GM18870 (cell line): Measurements from ENCODE around the gene GRM1.

Experiments used
- ATAC-seq: cut with Tn5 transposase; IDR thresholded peaks from one replicate; pipeline ENCODE4 v1.9.1; 2021; ENCODE audit warnings: moderate library complexity; ENCODE audit not compliant: unreplicated experiment

Gene GRM1

DNA sequence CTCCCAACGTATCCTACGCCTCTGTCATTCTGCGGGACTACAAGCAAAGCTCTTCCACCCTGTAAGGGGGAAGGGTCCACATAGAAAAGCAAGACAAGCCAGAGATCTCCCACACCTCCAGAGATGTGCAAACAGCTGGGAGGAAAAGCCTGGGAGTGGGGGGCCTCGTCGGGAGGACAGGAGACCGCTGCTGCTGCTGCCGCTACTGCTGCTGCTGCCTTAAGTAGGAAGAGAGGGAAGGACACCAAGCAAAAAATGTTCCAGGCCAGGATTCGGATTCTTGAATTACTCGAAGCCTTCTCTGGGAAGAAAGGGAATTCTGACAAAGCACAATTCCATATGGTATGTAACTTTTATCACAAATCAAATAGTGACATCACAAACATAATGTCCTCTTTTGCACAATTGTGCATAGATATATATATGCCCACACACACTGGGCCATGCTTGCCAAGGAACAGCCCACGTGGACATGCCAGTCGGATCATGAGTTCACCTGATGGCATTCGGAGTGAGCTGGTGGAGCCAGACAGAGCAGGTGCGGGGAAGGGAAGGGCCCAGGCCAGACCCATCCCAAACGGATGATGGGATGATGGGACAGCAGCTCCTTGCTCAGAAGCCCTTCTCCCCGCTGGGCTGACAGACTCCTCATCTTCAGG is 406.0 kb downstream of the GRM1 start:
- ATAC-seq, result no peak

DNA sequence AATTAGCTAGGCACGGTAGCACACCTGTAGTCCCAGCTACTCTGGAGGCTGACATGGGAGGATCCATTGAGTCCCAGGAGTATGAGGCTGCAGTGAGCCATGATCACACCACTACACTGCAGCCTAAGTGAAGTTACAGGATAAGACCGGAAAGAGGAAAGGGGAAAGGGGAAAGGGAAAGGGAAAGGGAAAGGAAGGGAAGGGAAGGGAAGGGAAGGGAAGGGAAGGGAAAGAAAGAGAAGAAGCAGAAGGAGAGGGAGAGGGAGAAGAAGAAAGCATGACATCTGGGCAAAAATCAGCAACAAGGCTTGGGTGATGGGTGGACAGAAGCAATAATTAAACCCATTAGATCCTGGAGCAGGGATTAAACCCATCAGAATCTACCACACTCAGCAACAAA is 413.0 kb downstream of the GRM1 start:
- ATAC-seq, result no peak

DNA sequence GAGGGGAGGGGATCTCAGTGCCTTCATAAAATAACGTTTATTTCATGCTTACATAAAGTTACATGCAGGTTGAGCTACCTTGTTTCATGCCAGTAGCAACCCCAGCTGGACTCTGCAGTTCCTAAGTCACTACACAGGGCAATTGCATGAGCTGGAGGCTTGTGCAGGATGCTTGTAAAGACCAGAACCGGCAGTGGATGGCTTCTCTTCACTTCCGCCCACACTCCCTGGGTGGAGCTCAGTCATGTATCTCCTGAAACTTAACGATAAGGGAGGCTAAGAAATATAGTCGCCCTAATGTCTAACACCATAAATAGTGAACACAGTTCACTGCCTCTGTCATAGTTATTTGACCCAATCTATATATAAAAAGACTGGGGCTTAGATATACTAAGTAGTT is 415.3 kb downstream of the GRM1 start:
- no peak for ATAC-seq

DNA sequence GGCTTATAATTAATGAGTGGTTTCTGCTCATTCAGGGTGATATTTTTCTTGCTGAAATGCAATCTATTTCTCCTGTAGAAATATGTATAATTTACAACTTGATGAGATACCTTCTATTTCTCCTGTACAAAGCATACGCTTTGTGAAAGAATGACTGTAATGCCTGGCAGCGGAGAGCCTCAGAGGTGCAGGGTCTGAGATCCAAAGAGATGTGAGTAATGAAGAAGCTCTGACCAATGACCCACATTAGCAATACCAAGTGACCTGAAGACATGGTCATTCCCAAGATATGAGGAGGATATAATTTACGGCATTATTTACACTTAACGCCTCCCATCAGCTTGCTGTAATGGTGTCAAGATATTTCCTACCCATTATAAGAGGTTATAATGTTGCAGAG is 416.4 kb downstream of the GRM1 start:
- ATAC-seq, result no peak

DNA sequence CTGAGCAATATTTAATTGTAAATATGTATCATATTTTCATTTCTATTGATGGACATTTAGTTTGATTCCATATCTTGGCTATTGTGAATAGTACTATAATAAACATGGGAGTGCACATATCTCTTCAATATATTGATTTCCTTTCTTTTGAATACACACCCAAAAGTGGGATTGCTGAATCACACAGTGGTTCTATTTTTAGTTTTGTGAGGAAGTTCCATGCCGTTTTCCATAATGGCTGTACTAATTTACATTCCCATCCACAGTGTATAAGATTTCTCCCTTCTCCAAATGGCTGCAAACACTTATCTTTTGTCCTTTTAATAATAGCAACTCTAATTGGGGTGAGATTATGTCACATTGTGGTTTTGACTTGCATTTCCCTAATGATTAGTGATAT is 428.0 kb downstream of the GRM1 start:
- no peak for ATAC-seq

DNA sequence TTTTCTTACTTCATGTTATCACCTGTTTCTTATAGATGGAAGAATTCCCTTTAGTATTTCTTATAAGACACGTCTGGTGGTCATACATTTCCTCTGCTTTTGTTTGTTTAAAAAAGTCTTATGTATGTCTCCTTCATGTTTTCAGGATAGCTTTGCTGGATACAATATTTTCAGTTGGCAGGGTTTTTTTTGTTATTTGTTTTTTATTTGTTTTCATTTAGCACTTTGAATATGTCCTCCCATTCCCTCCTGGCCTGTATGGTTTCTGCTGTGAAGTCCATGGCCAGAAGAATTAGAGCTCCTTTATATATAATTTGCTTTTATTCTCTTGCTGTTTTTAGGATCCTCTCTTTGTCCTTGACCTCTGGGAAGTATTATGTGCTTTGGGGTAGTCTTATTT is 432.1 kb downstream of the GRM1 start:
- no peak for ATAC-seq

DNA sequence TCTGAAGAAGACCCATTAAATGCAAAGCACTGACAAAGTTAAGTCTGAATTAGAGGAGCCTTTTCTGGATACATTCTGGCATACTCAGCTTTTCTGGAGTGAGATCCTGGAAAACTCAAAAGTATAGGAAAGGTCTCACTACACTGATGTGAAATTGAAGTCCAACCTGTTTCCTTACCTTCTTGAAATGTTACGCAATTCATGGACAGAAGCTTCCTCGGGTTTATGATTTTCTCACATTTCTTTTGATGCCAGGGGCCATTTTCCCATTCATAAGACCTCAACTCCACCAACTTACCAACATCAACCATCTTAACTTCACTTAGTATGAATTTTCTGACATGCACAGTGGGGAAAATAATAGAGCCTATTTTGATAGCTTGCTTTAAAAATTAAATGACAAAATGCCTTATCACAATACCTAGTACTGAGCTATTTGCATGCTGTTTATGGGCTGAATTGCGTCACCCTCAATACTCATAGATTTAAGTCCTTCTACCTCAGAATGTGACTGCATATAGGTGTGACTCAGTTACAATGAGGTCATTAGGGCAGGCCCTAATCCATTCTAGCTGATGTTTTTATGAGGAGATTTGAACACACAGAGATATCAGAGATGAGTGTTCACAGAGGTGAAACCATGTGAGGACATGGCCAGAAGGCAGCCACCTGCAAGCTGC is 441.4 kb downstream of the GRM1 start:
- no peak for ATAC-seq

DNA sequence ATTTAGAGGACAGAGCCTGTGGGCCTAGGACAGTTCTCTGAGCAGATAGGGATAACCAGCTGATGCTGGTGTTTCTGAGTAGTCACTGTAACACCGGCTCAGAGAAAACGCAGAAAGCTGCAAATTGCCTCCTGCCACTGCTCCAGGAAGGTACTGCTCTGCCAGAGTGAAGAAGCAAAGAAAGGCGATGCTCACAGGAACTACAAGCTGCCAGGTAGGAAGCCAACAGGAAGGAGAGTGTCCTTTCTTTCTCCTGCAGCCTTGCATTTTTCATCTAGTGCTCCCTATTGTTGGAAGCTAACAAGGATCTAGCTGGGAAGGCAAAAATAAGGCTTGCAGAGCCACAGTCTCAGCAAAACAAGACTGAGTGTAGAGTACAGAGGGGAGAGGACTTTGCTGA is 444.1 kb downstream of the GRM1 start:
- no peak for ATAC-seq

DNA sequence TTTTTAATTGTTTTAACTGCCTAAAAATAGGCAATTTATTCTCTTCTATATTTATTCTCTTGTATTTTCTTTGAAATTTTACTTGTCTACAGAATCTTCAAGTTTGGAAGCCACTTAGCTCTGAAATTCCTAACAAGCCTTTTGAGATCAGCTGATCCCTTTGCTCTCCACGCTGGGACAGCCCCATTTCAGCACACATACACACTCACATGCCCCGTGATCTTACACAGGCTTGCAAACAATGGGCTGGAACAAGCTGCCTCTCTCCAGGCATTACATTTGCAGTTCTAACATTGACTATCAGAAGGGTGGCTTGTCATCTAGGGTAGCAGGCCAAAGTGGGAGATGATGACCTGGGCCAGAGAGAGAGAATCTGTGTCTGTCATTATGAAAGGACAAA is 452.7 kb downstream of the GRM1 start:
- ATAC-seq, result no peak

DNA sequence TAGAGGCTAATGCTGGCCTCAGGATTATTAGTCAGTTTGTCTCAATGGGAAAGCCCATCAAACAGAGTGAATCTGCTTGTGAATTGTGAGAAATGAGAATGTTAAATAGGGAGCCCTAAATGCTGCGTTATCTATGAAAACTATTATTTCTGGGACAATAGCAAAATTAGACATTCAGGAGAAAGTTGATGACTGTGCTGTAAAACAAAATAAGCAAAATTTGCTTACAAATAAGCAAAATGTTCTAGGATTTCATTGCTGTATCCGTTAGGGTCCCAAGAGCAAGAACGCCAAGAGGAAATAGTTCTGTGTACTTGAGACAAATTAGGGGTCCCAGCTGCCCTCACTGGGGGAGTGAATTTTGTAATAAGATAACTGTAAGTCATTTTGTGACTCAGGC is 455.5 kb downstream of the GRM1 start:
- ATAC-seq, result no peak
